ENCODE results near the gene YPEL1.

Gene YPEL1

DNA sequence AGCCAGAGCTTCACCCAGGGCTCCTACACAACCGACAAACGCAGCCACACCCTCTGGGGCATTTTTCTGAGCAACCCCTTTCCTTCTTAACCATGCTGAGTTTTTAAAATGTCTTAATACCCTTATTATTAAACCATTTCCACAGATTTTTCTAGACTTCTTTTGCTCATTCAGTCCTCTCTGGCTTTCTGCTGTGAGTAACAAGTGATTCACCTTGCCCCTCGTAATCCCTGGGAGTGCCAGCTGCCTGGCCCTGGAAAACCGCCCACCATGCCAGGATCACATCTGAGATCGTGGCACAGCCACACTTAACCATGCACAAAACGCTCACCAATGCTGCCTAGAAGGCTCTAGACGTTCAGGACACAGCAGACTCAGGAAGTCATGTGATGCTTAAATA is 25.4 kb downstream of the YPEL1 start:
- no peaks in the 10 kb centered on the region for H3K9me3 ChIP-seq (ENCODE audit: severe bottlenecking)
- no peak for DNase-seq
- TF ChIP-seq CTCF (IDR thresholded peaks at IDR 0.05; ENCODE audit: low read depth, low read length), result no peak
- H3K36me3 ChIP-seq, result peaks cover 37% of the 10 kb centered on the region
- no peak overlapping the region for H3K4me3 ChIP-seq (ENCODE audit: low read depth, low read length)
- H3K27me3 ChIP-seq (ENCODE audit: insufficient read depth, low read depth, severe bottlenecking), result no peaks in the 10 kb centered on the region
- peak overlapping the region; percentile 31 for H3K27ac ChIP-seq

GRCh38 chr22:21709688-21710087 is 25.9 kb downstream of the YPEL1 start:
- Histone ChIP-seq H3K27me3 (ENCODE audit: insufficient read depth, low read depth, severe bottlenecking) (no peaks in the 10 kb centered on the region), H3K36me3 (peaks cover 38% of the 10 kb centered on the region), H3K9me3 (ENCODE audit: severe bottlenecking) (no peaks in the 10 kb centered on the region), H3K27ac (peak overlapping the region; percentile 95), H3K4me3 (ENCODE audit: low read depth, low read length) (no peak overlapping the region)
- no peak for DNase-seq
- TF ChIP-seq CTCF (IDR thresholded peaks at IDR 0.05; ENCODE audit: low read depth, low read length), result no peak

DNA sequence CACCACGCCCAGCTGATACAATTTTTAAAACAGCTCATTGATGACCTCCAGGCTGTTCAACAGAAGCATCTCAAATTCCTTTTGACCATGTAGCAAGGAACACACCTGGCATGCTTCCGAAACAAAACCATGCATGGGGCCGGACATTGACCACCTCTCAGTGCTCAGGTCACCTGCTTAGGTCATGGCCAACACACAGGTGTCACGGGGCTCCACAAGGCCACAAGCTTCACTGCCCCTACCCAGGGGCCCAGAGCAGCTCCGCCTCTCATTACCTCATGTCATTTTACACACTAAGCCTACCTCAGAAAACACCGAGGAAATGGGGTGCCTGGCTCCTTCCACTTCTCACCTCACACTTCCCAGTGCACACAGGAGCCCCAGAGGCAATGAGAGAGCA is 26.6 kb downstream of the YPEL1 start:
- Histone ChIP-seq H3K9me3 (ENCODE audit: severe bottlenecking) (no peaks in the 10 kb centered on the region), H3K27me3 (ENCODE audit: insufficient read depth, low read depth, severe bottlenecking) (no peaks in the 10 kb centered on the region), H3K27ac (peak overlapping the region; percentile 95), H3K4me3 (ENCODE audit: low read depth, low read length) (no peak overlapping the region), H3K36me3 (peaks cover 38% of the 10 kb centered on the region)
- DNase-seq, result no peak
- TF ChIP-seq CTCF (IDR thresholded peaks at IDR 0.05; ENCODE audit: low read depth, low read length), result no peak

DNA sequence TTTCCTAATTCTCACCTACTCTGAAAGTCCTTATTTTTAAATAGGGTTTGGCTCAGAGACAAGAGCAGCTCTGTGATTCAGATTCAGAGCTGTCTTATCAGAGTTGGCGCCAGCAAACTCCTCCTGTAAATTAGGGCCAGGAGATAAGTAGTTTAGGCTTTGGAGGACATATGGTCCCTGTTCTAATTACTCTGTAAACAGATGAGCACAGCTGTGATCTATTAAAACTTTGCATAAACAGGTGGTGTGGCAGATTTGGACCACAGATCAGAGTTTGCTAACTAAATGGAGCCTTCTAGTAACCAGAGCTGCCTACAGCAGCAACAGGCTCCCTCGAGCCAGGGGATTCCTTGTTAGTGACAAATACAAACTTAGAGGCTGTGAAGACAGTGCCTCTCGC is 27.9 kb downstream of the YPEL1 start:
- H3K27ac ChIP-seq, result peak overlapping the region; percentile 95
- peak; percentile 71 for DNase-seq
- no peak for TF ChIP-seq CTCF (IDR thresholded peaks at IDR 0.05; ENCODE audit: low read depth, low read length)
- H3K27me3 ChIP-seq (ENCODE audit: insufficient read depth, low read depth, severe bottlenecking), result no peaks in the 10 kb centered on the region
- no peak overlapping the region for H3K4me3 ChIP-seq (ENCODE audit: low read depth, low read length)
- peaks cover 47% of the 10 kb centered on the region for H3K36me3 ChIP-seq
- no peaks in the 10 kb centered on the region for H3K9me3 ChIP-seq (ENCODE audit: severe bottlenecking)

DNA sequence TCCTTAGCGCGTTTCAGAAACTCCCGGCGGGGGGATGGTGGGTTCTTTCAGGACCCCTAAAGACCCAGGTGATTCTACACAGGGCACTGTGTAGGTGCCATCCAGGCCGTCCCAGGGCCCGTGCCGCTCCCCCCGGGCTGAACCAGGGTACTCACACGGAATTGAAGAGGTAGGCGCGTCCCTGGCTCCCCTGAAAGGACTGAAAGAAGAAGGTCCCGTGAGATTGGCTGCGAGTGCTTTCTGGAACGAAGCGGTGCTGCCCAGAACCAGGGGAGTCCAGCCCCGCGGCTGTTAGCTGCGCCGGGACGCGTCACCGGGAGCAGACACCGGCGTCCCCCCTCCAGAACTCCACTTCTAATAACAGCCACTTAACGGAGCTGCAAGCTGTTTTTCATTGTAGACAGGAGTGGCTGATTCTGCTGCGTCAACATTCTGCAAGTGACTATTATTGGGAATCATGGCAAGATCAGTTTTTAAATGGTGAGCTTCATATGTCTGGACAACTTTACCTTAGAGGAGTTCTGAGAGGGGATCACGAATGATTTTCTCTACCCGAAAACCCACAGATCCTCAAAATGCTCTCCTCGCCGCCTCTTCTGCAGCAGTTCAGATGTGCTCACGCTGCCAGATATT is 31.8 kb downstream of the YPEL1 start:
- H3K27me3 ChIP-seq (ENCODE audit: insufficient read depth, low read depth, severe bottlenecking), result no peaks in the 10 kb centered on the region
- no peak for DNase-seq
- H3K9me3 ChIP-seq (ENCODE audit: severe bottlenecking), result no peaks in the 10 kb centered on the region
- H3K27ac ChIP-seq, result no peak overlapping the region
- H3K36me3 ChIP-seq, result peaks cover 68% of the 10 kb centered on the region
- no peak overlapping the region for H3K4me3 ChIP-seq (ENCODE audit: low read depth, low read length)
- no peak for TF ChIP-seq CTCF (IDR thresholded peaks at IDR 0.05; ENCODE audit: low read depth, low read length)

Measured in WERI-Rb-1 (cell line).